Measurements from ENCODE around the gene MPHOSPH9.

DNA sequence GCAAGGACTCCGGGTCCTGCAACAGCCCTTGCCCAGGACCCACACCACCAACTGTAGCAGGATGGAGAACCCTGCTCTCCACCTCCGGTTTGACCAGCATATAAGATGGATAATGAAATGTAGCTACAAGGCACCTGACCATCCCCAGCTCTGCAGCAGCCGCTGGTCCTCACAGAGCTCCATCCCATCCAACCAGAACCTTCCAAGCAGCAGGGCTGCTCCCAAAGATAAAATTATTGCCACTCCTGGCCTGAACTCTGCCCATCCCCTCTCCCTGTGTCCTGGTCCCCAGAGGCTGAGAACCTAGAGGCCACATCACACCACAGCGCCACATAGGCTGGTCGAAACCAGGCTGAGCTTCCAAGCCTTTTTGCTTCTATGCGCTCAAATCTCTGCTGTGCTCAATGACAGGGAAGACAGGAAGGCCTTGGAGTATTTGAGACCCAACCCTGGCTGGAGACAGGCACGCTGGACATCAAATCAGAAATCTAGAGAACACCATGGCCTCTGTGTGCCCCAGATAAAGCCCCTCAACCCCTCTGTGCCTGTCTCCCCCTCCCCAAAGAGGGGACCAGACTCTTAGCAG lies 34.5 kb upstream of the MPHOSPH9 start:
- TF ChIP-seq, protein P1, sequence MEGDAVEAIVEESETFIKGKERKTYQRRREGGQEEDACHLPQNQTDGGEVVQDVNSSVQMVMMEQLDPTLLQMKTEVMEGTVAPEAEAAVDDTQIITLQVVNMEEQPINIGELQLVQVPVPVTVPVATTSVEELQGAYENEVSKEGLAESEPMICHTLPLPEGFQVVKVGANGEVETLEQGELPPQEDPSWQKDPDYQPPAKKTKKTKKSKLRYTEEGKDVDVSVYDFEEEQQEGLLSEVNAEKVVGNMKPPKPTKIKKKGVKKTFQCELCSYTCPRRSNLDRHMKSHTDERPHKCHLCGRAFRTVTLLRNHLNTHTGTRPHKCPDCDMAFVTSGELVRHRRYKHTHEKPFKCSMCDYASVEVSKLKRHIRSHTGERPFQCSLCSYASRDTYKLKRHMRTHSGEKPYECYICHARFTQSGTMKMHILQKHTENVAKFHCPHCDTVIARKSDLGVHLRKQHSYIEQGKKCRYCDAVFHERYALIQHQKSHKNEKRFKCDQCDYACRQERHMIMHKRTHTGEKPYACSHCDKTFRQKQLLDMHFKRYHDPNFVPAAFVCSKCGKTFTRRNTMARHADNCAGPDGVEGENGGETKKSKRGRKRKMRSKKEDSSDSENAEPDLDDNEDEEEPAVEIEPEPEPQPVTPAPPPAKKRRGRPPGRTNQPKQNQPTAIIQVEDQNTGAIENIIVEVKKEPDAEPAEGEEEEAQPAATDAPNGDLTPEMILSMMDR (IDR thresholded peaks at IDR 0.05), result no peak
- TF ChIP-seq POLR2A (IDR thresholded peaks at IDR 0.05) (no peak), POLR2AphosphoS5 (IDR thresholded peaks at IDR 0.05) (no peak), EP300 (IDR thresholded peaks at IDR 0.05) (no peak)

Data from stomach (tissue), 4 donors.